Middle frontal gyrus (tissue), 1 donor: ENCODE data around the gene SCYL1.

Experiments used
- DNase-seq: peaks from one replicate; pipeline ENCODE4 v3.0.0-alpha.2; 2015; ENCODE audit warnings: low spot score; ENCODE audit errors: extremely low spot score

SCYL1 gene

DNA sequence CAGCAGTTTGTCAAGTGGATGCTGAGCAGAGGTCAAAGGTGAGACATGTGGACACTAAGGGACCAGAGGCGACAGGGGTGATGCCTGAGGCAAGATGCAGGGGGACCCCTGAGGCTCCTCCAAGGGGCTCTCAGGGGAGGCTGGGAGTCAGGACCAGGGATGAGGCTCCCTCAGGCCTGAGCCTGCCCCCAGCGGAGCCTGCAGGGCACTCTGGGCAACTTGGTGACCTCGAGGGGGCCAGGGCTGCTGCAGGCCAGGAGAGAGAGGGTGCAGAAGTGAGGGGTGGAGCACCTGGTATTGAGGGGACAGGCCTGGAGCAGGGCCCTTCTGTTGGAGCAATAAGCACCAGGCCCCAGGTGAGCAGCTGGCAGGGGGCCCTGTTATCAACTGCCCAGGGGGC is 57.0 kb downstream of the SCYL1 start:
- no peak for DNase-seq

- no peak for DNase-seq
Observed at GRCh38 chr11:65583589-65583988, 58.7 kb downstream of the SCYL1 start.

GRCh38 chr11:65584106-65584505 is 59.2 kb downstream of the SCYL1 start:
- no peak for DNase-seq

GRCh38 chr11:65584723-65585171 is 59.9 kb downstream of the SCYL1 start:
- DNase-seq, result no peak

GRCh38 chr11:65585396-65586246 is 60.7 kb downstream of the SCYL1 start:
- no peak for DNase-seq

DNA sequence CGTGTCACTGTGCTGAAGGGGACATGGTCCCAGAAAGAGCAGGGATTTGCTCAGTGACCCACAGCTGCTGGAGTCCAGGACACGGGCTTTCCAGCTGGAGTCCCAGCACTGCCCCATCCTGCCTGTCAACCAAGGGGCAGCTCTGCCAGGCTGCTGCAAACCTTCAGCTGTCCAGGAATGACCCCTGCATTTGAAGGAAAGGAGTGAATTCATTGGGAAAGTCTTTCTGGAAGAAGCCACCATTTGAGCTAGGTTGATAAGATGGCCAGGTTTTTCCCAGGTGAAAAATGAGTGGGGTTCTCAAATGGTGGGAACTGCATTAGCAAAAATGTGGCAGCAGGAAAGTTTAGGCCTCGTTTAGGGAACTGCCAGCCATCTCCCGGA is 61.4 kb downstream of the SCYL1 start:
- no peak for DNase-seq

DNA sequence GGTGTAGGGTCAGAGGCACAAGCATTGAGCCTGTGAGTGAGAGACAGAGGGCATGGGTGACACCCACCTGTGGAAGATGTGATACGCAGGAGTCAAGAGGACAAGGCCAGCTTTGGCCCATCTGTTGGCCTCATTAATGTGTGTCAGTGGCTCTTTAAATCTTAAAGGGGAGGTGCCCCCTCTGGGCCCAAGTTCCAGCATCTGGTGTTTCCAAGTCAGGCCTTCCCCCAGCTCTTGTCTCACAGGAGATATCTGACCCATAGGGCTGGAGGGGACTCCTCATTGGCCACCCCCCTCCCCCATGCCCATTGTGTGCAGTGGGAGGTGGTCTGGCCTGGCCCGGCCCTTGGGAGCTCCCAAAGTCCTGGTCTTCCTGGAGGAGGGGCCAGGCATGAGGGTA is 61.8 kb downstream of the SCYL1 start:
- DNase-seq, result no peak
